HepG2 (cell line): Measurements from ENCODE around the gene RAC3. TPM values are rescaled to one million over a fixed set of nuclear protein-coding genes. Genes with fewer than 3 reads are reported as not detected.

Experiments used
- ARNTL ChIP-seq: sonication (generic); formaldehyde crosslinking; IDR thresholded peaks from 2 replicates; pipeline ENCODE4 v1.4.0; 2020; ENCODE audit warnings: mild to moderate bottlenecking, missing genetic modification reagents
- ATF7-NPFF ChIP-seq: sonication (generic); formaldehyde crosslinking; IDR thresholded peaks from 2 replicates; pipeline ENCODE4 v1.8.1; 2023; ENCODE audit warnings: mild to moderate bottlenecking, low read depth, missing genetic modification reagents, moderate library complexity
- EED ChIP-seq: sonication (generic); formaldehyde crosslinking; IDR thresholded peaks from 2 replicates; pipeline ENCODE4 v1.5.0; 2020; ENCODE audit warnings: mild to moderate bottlenecking, missing genetic modification reagents
- ESRRA ChIP-seq: sonication (generic); formaldehyde crosslinking; IDR thresholded peaks from 2 replicates; pipeline ENCODE4 v1.5.1; 2020; ENCODE audit warnings: mild to moderate bottlenecking, low read depth, missing genetic modification reagents
- FOXM1 ChIP-seq: sonication (generic); formaldehyde crosslinking; IDR thresholded peaks from 2 replicates; pipeline ENCODE4 v1.5.0; 2020; ENCODE audit warnings: missing genetic modification reagents
- GTF2F1 ChIP-seq: fragments of 150-350 bp; IDR thresholded peaks from 2 replicates; pipeline ENCODE4 v1.6.1; 2014; ENCODE audit warnings: low read length
- HNF4G ChIP-seq, 2 experiments: sonication (generic) in 1 of 2; formaldehyde crosslinking in 1 of 2; IDR thresholded peaks; 2 replicates each; pipeline versions ENCODE4 v1.4.0 to v1.6.1; 2011 to 2020; ENCODE audit warnings: borderline replicate concordance in 2 of 2, low read depth in 2 of 2, mild to moderate bottlenecking in 2 of 2, low read length in 1 of 2, missing genetic modification reagents in 1 of 2, moderate library complexity in 1 of 2
- HOXA3 ChIP-seq: sonication (generic); formaldehyde crosslinking; IDR thresholded peaks from 2 replicates; pipeline ENCODE4 v1.5.0; 2020; ENCODE audit warnings: missing genetic modification reagents
- ISL2 ChIP-seq: sonication (generic); formaldehyde crosslinking; IDR thresholded peaks from 2 replicates; pipeline ENCODE4 v1.5.0; 2020; ENCODE audit warnings: missing genetic modification reagents
- KLF11 ChIP-seq: IDR thresholded peaks from 2 replicates; pipeline ENCODE4 v1.6.1; 2016; ENCODE audit warnings: missing compliant biosample characterization
- MAZ ChIP-seq, 2 experiments: sonication (generic) in 1 of 2; formaldehyde crosslinking in 1 of 2; IDR thresholded peaks; 2 replicates each; pipeline versions ENCODE4 v1.5.0 to v1.6.1; 2012 to 2020; ENCODE audit warnings: low read depth in 2 of 2, mild to moderate bottlenecking in 2 of 2, borderline replicate concordance in 1 of 2, improper control_type of control experiment in 1 of 2, low read length in 1 of 2, missing genetic modification reagents in 1 of 2, moderate library complexity in 1 of 2
- MYC ChIP-seq: sonication (generic); formaldehyde crosslinking; IDR thresholded peaks from 2 replicates; pipeline ENCODE4 v1.9.0; 2021; ENCODE audit warnings: missing genetic modification reagents, borderline replicate concordance
- POLR2A ChIP-seq, 2 experiments: IDR thresholded peaks; 2 replicates each; pipeline ENCODE4 v1.6.1; 2011; ENCODE audit warnings: low read depth in 2 of 2, low read length in 2 of 2, mild to moderate bottlenecking in 1 of 2, moderate library complexity in 1 of 2; ENCODE audit not compliant: insufficient read depth in 1 of 2
- RBM39 ChIP-seq: fragments of 200-400 bp; formaldehyde crosslinking; IDR thresholded peaks from one replicate; pipeline ENCODE4 v1.6.1; 2018; ENCODE audit warnings: antibody characterized with exemption, mild to moderate bottlenecking, low read depth, low read length; ENCODE audit not compliant: poor library complexity, severe bottlenecking
- SP1 ChIP-seq, 2 experiments: fragments of 450-650 bp in 1 of 2; sonication (generic) in 1 of 2; formaldehyde crosslinking in 1 of 2; IDR thresholded peaks; 2 replicates each; pipeline versions ENCODE4 v1.4.0 to v1.6.1; 2016 to 2020; ENCODE audit warnings: missing genetic modification reagents in 1 of 2
- SRSF4 ChIP-seq: fragments of 200-400 bp; formaldehyde crosslinking; IDR thresholded peaks from one replicate; pipeline ENCODE4 v1.6.1; 2018; ENCODE audit warnings: mild to moderate bottlenecking, low read depth, low read length, moderate library complexity; ENCODE audit not compliant: poor library complexity, severe bottlenecking
- TBL1XR1 ChIP-seq: fragments of 150-350 bp; IDR thresholded peaks from 2 replicates; pipeline ENCODE4 v1.6.1; 2014; ENCODE audit warnings: borderline replicate concordance, low read length; ENCODE audit not compliant: partially characterized antibody
- THYN1 ChIP-seq: sonication (generic); formaldehyde crosslinking; IDR thresholded peaks from 2 replicates; pipeline ENCODE4 v1.8.1; 2023; ENCODE audit warnings: low read depth, mild to moderate bottlenecking, moderate library complexity, missing genetic modification reagents, borderline replicate concordance
- TRIM24 ChIP-seq: sonication (generic); formaldehyde crosslinking; IDR thresholded peaks from 2 replicates; pipeline ENCODE4 v1.8.0; 2022; ENCODE audit warnings: mild to moderate bottlenecking, missing genetic modification reagents
- ZFY ChIP-seq: sonication (generic); formaldehyde crosslinking; IDR thresholded peaks from 2 replicates; pipeline ENCODE4 v1.4.0; 2020; ENCODE audit warnings: missing genetic modification reagents
- ZNF264 ChIP-seq: sonication (generic); formaldehyde crosslinking; IDR thresholded peaks from 2 replicates; pipeline ENCODE4 v1.4.0; 2020; ENCODE audit warnings: missing genetic modification reagents
- ZNF430 ChIP-seq: sonication (generic); formaldehyde crosslinking; IDR thresholded peaks from 2 replicates; pipeline ENCODE4 v1.9.0; 2021; ENCODE audit warnings: mild to moderate bottlenecking, missing genetic modification reagents
- ZNF446 ChIP-seq: sonication (generic); formaldehyde crosslinking; IDR thresholded peaks from 2 replicates; pipeline ENCODE4 v1.5.0; 2020; ENCODE audit warnings: mild to moderate bottlenecking, missing genetic modification reagents
- ZNF761 ChIP-seq: sonication (generic); formaldehyde crosslinking; conservative IDR thresholded peaks from 2 replicates; pipeline ENCODE4 v1.4.0; 2020; ENCODE audit warnings: mild to moderate bottlenecking, missing genetic modification reagents
- polyA plus RNA-seq, 8 experiments: library from polyadenylated mRNA; depleted of rRNA in 3 of 8; stranded (reverse) in 7 of 8; unstranded in 1 of 8; fragments of >200 nt; fragmentation: Illumina TruSeq in 4 of 8; extraction: Trizol in 4 of 8; gene quantifications; 2 replicates each; pipeline versions ENCODE4 v1.2.1 to v1.2.3, GENCODE V29; 2011 to 2016; ENCODE audit warnings: low read depth in 4 of 8, missing spikeins in 1 of 8, mixed read lengths in 1 of 8; ENCODE audit not compliant: insufficient read depth in 1 of 8
- total RNA-seq, 5 experiments: library from RNA; depleted of rRNA; stranded (reverse); fragments of >200 nt; fragmentation: Illumina TruSeq; extraction: Trizol; gene quantifications; 2 replicates each; pipeline ENCODE4 v1.2.3, GENCODE V29; 2016; ENCODE audit warnings: low read depth in 1 of 5
- TF ChIP-seq, protein P1 (sequence below): sonication (generic); formaldehyde crosslinking; IDR thresholded peaks from 2 replicates; pipeline ENCODE4 v1.5.0; 2020; ENCODE audit warnings: missing genetic modification reagents
- TF ChIP-seq, protein P2 (sequence below): sonication (generic); formaldehyde crosslinking; IDR thresholded peaks from 2 replicates; pipeline ENCODE4 v1.8.1; 2023; ENCODE audit warnings: mild to moderate bottlenecking, inconsistent platforms, moderate library complexity, missing genetic modification reagents, borderline replicate concordance

The RAC3 gene
- total and polyA plus RNA-seq, 2 of the 13 experiments (the other 11 are each of a cell fraction or from before 2014, with no cell fraction given), result 10.5 to 21.3 TPM

DNA sequence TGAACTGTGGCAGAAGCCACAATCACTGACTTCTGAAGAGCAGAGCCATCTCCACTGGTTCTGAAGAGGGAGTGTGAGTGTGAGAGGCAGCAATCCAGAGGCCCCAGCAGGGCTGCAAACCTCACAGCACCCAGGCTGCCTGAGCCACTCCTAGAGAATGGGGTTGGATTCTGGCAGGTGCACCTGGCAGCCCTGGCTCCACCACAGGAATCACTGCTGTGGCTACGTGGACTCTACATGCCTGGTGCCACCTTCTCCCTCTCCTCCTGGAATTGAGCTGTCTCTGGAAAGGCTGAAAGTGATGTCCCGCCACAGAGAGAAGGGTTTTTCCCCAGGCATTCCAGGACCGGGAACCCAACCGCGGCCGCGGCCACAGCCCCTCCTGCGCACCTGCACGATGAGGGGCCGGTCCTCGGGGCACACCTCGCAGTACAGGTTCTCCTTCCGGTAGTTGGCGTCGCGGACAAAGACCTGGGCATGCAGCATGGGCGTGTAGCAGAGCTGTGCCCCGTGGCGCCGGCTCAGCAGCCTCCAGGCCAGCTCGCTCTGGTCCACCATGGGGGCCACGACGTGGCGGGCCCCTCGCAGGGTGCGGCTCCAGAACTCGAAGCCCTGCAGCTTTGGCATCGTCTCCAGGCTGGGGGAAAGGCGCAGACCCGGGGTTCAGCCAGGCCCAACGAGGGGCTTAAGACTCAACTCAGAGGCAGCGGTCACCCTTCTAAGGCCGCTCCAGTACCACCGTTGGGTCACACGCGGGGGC is 33.1 kb downstream of the RAC3 start (continued):
- TF ChIP-seq SP1 (IDR thresholded peaks at IDR 0.05) (no peak), SP1 (CRISPR knock-in tag; IDR thresholded peaks at IDR 0.05) (0 out of 2 replicates have a peak, but pooled peaks have one; percentile 21), TRIM24 (CRISPR knock-in tag) (no peak), ZNF446 (CRISPR knock-in tag) (no peak), MAZ (IDR thresholded peaks at IDR 0.05; ENCODE audit: borderline replicate concordance, low read depth, low read length) (no peak), MAZ (CRISPR knock-in tag; IDR thresholded peaks at IDR 0.05; ENCODE audit: low read depth) (peak; percentile 61; the same call in 1 of the 2 replicates), ZFY (peak; percentile 34; the same call in 1 of the 2 replicates), RBM39 (peak; percentile 18), ZNF761 (CRISPR knock-in tag) (0 out of 2 replicates have a peak, but pooled peaks have one; percentile 64), THYN1 (no peak), ZNF264 (no peak), EED (peak; percentile 29; the same call in 1 of the 2 replicates), ZNF430 (CRISPR knock-in tag) (0 out of 2 replicates have a peak, but pooled peaks have one; percentile 18), ATF7-NPFF (0 out of 2 replicates have a peak, but pooled peaks have one; percentile 18), SRSF4 (no peak), HOXA3 (CRISPR knock-in tag) (peak; percentile 31; the same call in 1 of the 2 replicates), ESRRA (CRISPR knock-in tag) (no peak), MYC (peak; percentile 71; the same call in 1 of the 2 replicates), HNF4G (IDR thresholded peaks at IDR 0.05; ENCODE audit: borderline replicate concordance, low read depth, low read length) (no peak), HNF4G (CRISPR knock-in tag; IDR thresholded peaks at IDR 0.05; ENCODE audit: borderline replicate concordance, low read depth) (no peak), ARNTL (CRISPR knock-in tag) (no peak), GTF2F1 (no peak), TBL1XR1 (no peak), KLF11 (0 out of 2 replicates have a peak, but pooled peaks have one; percentile 38), ISL2 (no peak), FOXM1 (CRISPR knock-in tag) (0 out of 2 replicates have a peak, but pooled peaks have one; percentile 64), POLR2A (IDR thresholded peaks at IDR 0.05; ENCODE audit: insufficient read depth in 1 of 2, low read depth in 2 of 2, low read length in 2 of 2) (peak in 1 of 2 experiments; percentile 58; a peak in 2 of 4 replicates)
- TF ChIP-seq, protein P1, sequence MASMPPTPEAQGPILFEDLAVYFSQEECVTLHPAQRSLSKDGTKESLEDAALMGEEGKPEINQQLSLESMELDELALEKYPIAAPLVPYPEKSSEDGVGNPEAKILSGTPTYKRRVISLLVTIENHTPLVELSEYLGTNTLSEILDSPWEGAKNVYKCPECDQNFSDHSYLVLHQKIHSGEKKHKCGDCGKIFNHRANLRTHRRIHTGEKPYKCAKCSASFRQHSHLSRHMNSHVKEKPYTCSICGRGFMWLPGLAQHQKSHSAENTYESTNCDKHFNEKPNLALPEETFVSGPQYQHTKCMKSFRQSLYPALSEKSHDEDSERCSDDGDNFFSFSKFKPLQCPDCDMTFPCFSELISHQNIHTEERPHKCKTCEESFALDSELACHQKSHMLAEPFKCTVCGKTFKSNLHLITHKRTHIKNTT (CRISPR knock-in tag), result no peak
- TF ChIP-seq, protein P2, sequence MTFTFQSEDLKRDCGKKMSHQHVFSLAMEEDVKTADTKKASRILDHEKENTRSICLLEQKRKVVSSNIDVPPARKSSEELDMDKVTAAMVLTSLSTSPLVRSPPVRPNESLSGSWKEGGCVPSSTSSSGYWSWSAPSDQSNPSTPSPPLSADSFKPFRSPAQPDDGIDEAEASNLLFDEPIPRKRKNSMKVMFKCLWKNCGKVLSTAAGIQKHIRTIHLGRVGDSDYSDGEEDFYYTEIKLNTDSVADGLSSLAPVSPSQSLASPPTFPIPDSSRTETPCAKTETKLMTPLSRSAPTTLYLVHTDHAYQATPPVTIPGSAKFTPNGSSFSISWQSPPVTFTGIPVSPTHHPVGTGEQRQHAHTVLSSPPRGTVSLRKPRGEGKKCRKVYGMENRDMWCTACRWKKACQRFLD (CRISPR knock-in tag), result 0 out of 2 replicates have a peak, but pooled peaks have one; percentile 42
